ENCODE results near the gene SCN11A.

The SCN11A gene

DNA sequence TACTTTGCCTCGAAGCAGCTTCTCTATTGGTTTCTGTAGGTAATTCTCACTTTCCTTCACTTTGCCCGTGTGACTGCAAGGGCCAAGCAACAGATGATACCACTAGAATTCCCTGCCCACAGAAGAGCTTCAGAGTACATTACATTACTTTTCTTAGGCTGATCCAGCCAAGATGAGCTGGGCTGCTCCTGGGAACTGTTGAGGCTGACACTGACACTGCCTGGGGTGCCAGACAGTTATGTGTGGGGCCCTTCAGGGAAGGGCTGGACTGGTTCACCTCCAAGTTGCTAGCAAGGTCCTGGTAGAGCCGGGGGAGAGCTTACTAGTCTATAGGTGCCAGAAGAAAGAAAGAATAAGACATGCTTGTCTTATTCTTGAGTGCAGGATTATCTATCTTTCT lies 36.7 kb upstream of the SCN11A start:
- TF ChIP-seq EP300 (IDR thresholded peaks at IDR 0.05; ENCODE audit: borderline replicate concordance): no peak
- no peak for TF ChIP-seq TCF12 (IDR thresholded peaks at IDR 0.05; ENCODE audit: low read depth)
- no peak for TF ChIP-seq RAD21 (IDR thresholded peaks at IDR 0.05; ENCODE audit: low read depth)
- no peak for TF ChIP-seq CREB1 (IDR thresholded peaks at IDR 0.05; ENCODE audit: low read depth)
- TF ChIP-seq, protein P1, sequence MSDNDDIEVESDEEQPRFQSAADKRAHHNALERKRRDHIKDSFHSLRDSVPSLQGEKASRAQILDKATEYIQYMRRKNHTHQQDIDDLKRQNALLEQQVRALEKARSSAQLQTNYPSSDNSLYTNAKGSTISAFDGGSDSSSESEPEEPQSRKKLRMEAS (IDR thresholded peaks at IDR 0.05): no peak
- TF ChIP-seq EGR1 (IDR thresholded peaks at IDR 0.05): no peak
- no peak for TF ChIP-seq CEBPB (IDR thresholded peaks at IDR 0.05)
- TF ChIP-seq, protein P2, sequence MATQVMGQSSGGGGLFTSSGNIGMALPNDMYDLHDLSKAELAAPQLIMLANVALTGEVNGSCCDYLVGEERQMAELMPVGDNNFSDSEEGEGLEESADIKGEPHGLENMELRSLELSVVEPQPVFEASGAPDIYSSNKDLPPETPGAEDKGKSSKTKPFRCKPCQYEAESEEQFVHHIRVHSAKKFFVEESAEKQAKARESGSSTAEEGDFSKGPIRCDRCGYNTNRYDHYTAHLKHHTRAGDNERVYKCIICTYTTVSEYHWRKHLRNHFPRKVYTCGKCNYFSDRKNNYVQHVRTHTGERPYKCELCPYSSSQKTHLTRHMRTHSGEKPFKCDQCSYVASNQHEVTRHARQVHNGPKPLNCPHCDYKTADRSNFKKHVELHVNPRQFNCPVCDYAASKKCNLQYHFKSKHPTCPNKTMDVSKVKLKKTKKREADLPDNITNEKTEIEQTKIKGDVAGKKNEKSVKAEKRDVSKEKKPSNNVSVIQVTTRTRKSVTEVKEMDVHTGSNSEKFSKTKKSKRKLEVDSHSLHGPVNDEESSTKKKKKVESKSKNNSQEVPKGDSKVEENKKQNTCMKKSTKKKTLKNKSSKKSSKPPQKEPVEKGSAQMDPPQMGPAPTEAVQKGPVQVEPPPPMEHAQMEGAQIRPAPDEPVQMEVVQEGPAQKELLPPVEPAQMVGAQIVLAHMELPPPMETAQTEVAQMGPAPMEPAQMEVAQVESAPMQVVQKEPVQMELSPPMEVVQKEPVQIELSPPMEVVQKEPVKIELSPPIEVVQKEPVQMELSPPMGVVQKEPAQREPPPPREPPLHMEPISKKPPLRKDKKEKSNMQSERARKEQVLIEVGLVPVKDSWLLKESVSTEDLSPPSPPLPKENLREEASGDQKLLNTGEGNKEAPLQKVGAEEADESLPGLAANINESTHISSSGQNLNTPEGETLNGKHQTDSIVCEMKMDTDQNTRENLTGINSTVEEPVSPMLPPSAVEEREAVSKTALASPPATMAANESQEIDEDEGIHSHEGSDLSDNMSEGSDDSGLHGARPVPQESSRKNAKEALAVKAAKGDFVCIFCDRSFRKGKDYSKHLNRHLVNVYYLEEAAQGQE (IDR thresholded peaks at IDR 0.05; ENCODE audit: low read depth): no peak
- no peak for TF ChIP-seq FOXM1 (IDR thresholded peaks at IDR 0.05; ENCODE audit: borderline replicate concordance, low read depth)
- TF ChIP-seq, protein P3, sequence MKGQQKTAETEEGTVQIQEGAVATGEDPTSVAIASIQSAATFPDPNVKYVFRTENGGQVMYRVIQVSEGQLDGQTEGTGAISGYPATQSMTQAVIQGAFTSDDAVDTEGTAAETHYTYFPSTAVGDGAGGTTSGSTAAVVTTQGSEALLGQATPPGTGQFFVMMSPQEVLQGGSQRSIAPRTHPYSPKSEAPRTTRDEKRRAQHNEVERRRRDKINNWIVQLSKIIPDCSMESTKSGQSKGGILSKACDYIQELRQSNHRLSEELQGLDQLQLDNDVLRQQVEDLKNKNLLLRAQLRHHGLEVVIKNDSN (IDR thresholded peaks at IDR 0.05): no peak
- TF ChIP-seq TAF1 (IDR thresholded peaks at IDR 0.05; ENCODE audit: low read depth): no peak
- TF ChIP-seq NFIC (IDR thresholded peaks at IDR 0.05): no peak
- TF ChIP-seq TEAD4 (IDR thresholded peaks at IDR 0.05): no peak
- TF ChIP-seq ZBTB7A (IDR thresholded peaks at IDR 0.05; ENCODE audit: low read depth): no peak
- no peak for TF ChIP-seq YY1 (IDR thresholded peaks at IDR 0.05; ENCODE audit: low read depth)

DNA sequence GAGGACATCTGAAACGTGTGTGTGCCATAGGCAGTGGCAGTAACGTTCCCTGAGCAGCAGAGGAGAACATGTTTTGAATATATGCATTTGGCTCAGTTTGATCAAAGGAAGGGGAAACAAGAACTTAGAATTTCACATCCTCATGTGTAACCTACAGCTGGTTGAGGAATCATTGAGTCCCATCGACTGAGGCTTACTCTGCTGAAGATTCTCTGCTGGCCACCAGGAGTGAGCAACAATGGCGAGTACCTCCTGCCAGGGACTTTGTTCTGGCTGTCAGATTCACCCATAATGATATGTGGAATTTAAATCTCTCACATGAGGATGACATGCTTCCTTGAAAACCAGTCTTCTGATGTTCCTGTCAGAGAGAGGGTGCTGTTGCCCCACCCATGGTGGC lies 34.4 kb upstream of the SCN11A start:
- TF ChIP-seq, protein P1 (IDR thresholded peaks at IDR 0.05): no peak
- TF ChIP-seq ZBTB7A (IDR thresholded peaks at IDR 0.05; ENCODE audit: low read depth) (no peak), CEBPB (IDR thresholded peaks at IDR 0.05) (no peak), TAF1 (IDR thresholded peaks at IDR 0.05; ENCODE audit: low read depth) (no peak), EP300 (IDR thresholded peaks at IDR 0.05; ENCODE audit: borderline replicate concordance) (no peak), FOXM1 (IDR thresholded peaks at IDR 0.05; ENCODE audit: borderline replicate concordance, low read depth) (no peak), NFIC (IDR thresholded peaks at IDR 0.05) (no peak), TCF12 (IDR thresholded peaks at IDR 0.05; ENCODE audit: low read depth) (no peak), EGR1 (IDR thresholded peaks at IDR 0.05) (no peak), CREB1 (IDR thresholded peaks at IDR 0.05; ENCODE audit: low read depth) (no peak), TEAD4 (IDR thresholded peaks at IDR 0.05) (no peak), YY1 (IDR thresholded peaks at IDR 0.05; ENCODE audit: low read depth) (no peak), RAD21 (IDR thresholded peaks at IDR 0.05; ENCODE audit: low read depth) (no peak)
- TF ChIP-seq, protein P3 (IDR thresholded peaks at IDR 0.05): no peak
- TF ChIP-seq, protein P2 (IDR thresholded peaks at IDR 0.05; ENCODE audit: low read depth): no peak

DNA sequence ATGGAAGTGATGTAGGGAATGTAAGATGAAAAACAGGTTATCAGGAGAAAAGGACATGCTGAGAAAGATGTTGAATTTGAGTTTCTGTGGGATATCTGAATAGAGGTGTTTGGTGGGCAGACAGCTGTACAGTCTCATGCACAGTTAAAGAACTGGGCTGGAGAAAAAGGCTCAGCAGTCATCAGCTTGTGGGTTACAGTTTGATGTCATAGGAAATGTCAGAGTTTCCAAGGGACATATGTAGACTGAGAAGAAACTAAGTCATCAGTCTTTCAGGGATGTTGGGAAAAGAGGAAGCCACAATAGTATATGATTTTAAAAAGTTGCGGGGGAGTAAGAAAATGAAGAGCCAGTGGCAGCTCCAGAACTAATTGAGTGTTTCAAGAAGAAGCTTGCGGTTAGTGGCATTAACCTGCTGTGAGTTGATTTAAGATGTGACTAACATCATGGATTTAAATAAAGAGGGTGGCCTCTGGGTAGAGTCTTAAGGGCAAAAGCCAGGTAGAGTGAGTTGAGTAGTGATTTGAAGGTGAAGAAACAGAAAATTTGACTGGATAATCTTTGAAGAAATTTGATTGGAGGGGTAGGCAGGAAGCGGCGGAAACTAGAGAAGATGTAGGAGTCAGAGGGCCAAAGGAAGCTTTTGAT lies 31.0 kb upstream of the SCN11A start:
- TF ChIP-seq EP300 (IDR thresholded peaks at IDR 0.05; ENCODE audit: borderline replicate concordance): no peak
- TF ChIP-seq CREB1 (IDR thresholded peaks at IDR 0.05; ENCODE audit: low read depth): no peak
- no peak for TF ChIP-seq RAD21 (IDR thresholded peaks at IDR 0.05; ENCODE audit: low read depth)
- no peak for TF ChIP-seq NFIC (IDR thresholded peaks at IDR 0.05)
- TF ChIP-seq TEAD4 (IDR thresholded peaks at IDR 0.05): no peak
- TF ChIP-seq ZBTB7A (IDR thresholded peaks at IDR 0.05; ENCODE audit: low read depth): no peak
- no peak for TF ChIP-seq CEBPB (IDR thresholded peaks at IDR 0.05)
- TF ChIP-seq TAF1 (IDR thresholded peaks at IDR 0.05; ENCODE audit: low read depth): no peak
- TF ChIP-seq, protein P1 (IDR thresholded peaks at IDR 0.05): no peak
- TF ChIP-seq, protein P2 (IDR thresholded peaks at IDR 0.05; ENCODE audit: low read depth): no peak
- TF ChIP-seq TCF12 (IDR thresholded peaks at IDR 0.05; ENCODE audit: low read depth): no peak
- TF ChIP-seq EGR1 (IDR thresholded peaks at IDR 0.05): no peak
- no peak for TF ChIP-seq FOXM1 (IDR thresholded peaks at IDR 0.05; ENCODE audit: borderline replicate concordance, low read depth)

DNA sequence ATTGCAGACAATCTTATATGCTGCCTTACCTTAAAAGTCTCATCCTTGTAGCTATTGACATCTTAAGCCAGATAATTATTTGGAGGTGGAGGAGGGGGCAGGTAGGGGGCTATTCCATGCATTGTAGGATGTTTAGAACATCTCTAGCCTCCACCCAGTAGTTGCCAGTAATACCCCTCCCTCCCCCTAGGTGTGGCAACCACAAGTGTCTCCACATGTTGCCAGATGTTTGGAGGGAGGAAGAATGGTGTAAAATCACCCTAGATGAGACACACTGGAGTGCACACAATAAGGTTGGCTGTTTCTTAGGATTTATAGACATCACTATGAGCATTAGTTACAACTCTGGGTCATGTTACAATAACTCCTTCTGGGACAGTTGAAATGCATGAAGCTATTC lies 28.3 kb upstream of the SCN11A start:
- TF ChIP-seq CREB1 (IDR thresholded peaks at IDR 0.05; ENCODE audit: low read depth): no peak
- TF ChIP-seq, protein P2 (IDR thresholded peaks at IDR 0.05; ENCODE audit: low read depth): no peak
- TF ChIP-seq NFIC (IDR thresholded peaks at IDR 0.05): no peak
- no peak for TF ChIP-seq TCF12 (IDR thresholded peaks at IDR 0.05; ENCODE audit: low read depth)
- TF ChIP-seq EGR1 (IDR thresholded peaks at IDR 0.05): no peak
- no peak for TF ChIP-seq YY1 (IDR thresholded peaks at IDR 0.05; ENCODE audit: low read depth)
- TF ChIP-seq ZBTB7A (IDR thresholded peaks at IDR 0.05; ENCODE audit: low read depth): no peak
- TF ChIP-seq, protein P1 (IDR thresholded peaks at IDR 0.05): no peak
